BLaER1 treated with 17β-estradiol and CSF1 and Interleukin-3, amounts not matched to agents 10 nM and 100 nM (cell line): ENCODE results near the gene KRTAP12-3.
"Not testable (repeated sequence)": the region's sequence is repeated elsewhere in the genome, so short reads cannot be mapped to it uniquely, and the experiment has no call there.

Experiments
- H3K27ac ChIP-seq, 11 experiments: shearing (Covaris generic); formaldehyde crosslinking; 2 replicates each; pipeline ENCODE4 v1.8.1; 2022
- H3K27me3 ChIP-seq, 11 experiments: shearing (Covaris generic); formaldehyde crosslinking; 2 replicates each; pipeline ENCODE4 v1.8.1; 2022
- H3K36me3 ChIP-seq, 11 experiments: shearing (Covaris generic); formaldehyde crosslinking; 2 replicates each; pipeline ENCODE4 v1.8.1; 2022
- H3K4me1 ChIP-seq, 10 experiments: shearing (Covaris generic); formaldehyde crosslinking; 2 replicates each; pipeline ENCODE4 v1.8.1; 2022
- H3K4me2 ChIP-seq, 11 experiments: shearing (Covaris generic); formaldehyde crosslinking; 2 replicates each; pipeline ENCODE4 v1.8.1; 2022
- H3K4me3 ChIP-seq, 10 experiments: shearing (Covaris generic); formaldehyde crosslinking; 2 replicates each; pipeline ENCODE4 v1.8.1; 2022
- H3K9ac ChIP-seq, 11 experiments: shearing (Covaris generic); formaldehyde crosslinking; 2 replicates each; pipeline ENCODE4 v1.8.1; 2022
- H3K9me3 ChIP-seq, 11 experiments: shearing (Covaris generic); formaldehyde crosslinking; replicated peaks in 1 of 11; 2 replicates each; pipeline ENCODE4 v1.8.1; 2022
- H4K20me1 ChIP-seq, 11 experiments: shearing (Covaris generic); formaldehyde crosslinking; 2 replicates each; pipeline ENCODE4 v1.8.1; 2022
- Cebpa-rat ChIP-seq, 11 experiments: shearing (Covaris generic); IDR thresholded peaks; 2 replicates each; pipeline ENCODE4 v1.8.1; 2022

Gene KRTAP12-3

DNA sequence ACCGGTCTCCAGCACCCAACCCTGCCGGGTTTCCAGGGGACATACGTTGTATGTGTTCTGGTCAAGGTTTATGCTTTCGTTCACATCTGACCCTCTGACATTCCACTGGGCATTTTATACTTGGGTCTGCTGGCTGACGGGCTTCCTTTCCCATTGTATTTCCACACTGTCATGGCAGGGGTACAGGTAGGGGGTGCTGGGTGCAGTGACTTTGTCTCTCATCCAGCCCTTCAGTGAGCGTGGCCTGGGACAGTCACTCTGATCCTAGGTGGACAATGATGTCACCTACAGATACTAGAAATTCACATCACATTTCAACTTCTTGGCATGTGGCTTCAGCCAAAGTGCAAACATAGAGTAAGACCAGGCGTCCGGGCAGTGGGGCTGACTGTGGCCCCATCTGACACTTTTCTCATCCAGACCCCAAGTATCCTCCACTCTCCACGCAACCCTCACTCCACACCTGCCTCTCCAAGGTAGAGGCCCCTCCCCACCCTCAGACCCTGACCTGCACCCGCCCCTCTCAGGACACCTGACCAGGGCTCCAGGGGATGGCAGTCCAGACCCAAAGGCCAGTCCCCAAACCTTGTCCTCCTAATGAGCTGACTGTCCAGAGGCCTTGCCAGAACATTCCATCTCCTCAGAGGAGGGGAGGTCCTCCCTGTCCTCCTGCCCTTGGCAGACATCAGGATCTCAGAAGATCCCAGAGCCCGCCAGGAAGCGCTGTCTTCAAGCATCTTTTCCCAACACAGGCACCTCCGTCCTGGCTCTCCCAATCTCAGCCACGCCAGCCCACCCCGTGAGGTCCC lies 21.3 kb upstream of the KRTAP12-3 start:
- no peaks in the 10 kb centered on the region for H4K20me1 ChIP-seq
- H3K9ac ChIP-seq: no peak overlapping the region
- no peak overlapping the region for H3K4me3 ChIP-seq
- H3K27me3 ChIP-seq: no peaks in the 10 kb centered on the region
- H3K27ac ChIP-seq: no peak overlapping the region
- no peaks in the 10 kb centered on the region for H3K36me3 ChIP-seq
- no peak for TF ChIP-seq Cebpa-rat (IDR thresholded peaks at IDR 0.05)
- H3K4me2 ChIP-seq: no peak overlapping the region
- H3K9me3 ChIP-seq: peaks cover 29 to 38% (median 32%) of the 10 kb centered on the region in 11 experiments
- H3K4me1 ChIP-seq: no peaks in the 10 kb centered on the region

DNA sequence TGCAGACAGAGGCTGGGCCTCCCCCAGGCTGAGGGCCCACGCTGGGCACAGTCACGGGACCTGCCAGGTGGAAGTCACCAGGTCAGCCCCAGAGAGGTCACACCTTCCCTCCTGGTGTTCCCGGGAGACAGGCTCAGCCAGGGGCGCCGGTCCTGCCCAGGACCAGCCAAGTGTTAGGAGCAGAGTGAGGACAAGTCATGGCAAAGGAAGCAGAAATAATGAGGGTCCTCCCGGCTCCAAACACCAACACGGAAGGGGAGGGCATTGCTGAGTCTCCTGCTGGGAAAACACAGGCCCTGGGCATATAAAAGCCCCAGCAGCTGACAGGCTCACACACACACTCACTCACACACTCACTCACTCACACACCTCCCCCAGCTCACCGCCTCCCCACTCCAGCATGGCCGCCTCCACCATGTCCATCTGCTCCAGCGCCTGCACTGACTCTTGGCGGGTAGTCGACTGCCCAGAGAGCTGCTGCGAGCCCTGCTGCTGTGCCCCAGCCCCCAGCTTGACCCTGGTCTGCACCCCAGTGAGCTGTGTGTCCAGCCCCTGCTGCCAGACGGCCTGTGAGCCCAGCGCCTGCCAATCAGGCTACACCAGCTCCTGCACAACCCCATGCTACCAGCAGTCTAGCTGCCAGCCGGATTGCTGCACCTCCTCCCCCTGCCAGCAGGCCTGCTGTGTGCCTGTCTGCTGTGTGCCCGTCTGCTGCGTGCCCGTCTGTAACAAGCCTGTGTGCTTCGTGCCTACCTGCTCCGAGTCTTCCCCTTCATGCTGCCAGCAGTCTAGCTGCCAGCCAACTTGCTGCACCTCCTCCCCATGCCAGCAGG lies 20.5 kb upstream of the KRTAP12-3 start, which contains the start of gene KRTAP10-10:
KRTAP10-10 (plus strand) TSS at position 339 of the 833 bp plus-strand sequence; CDS start at position 401, 62 bp downstream.
- no peak for TF ChIP-seq Cebpa-rat (IDR thresholded peaks at IDR 0.05)
- no peak within 1 kb of the TSS for H3K4me3 ChIP-seq
- no peak within 1 kb of the TSS for H3K9ac ChIP-seq
- H3K27ac ChIP-seq: no peak within 1 kb of the TSS
- no peaks in the 10 kb centered on the region for H3K27me3 ChIP-seq
- H4K20me1 ChIP-seq: no peaks in the 10 kb centered on the region
- H3K36me3 ChIP-seq: no peaks in the 10 kb centered on the region
- peaks cover 29 to 38% (median 31%) of the 10 kb centered on the region in 11 experiments for H3K9me3 ChIP-seq
- H3K4me1 ChIP-seq: no peaks in the 10 kb centered on the region
- no peak within 1 kb of the TSS for H3K4me2 ChIP-seq

DNA sequence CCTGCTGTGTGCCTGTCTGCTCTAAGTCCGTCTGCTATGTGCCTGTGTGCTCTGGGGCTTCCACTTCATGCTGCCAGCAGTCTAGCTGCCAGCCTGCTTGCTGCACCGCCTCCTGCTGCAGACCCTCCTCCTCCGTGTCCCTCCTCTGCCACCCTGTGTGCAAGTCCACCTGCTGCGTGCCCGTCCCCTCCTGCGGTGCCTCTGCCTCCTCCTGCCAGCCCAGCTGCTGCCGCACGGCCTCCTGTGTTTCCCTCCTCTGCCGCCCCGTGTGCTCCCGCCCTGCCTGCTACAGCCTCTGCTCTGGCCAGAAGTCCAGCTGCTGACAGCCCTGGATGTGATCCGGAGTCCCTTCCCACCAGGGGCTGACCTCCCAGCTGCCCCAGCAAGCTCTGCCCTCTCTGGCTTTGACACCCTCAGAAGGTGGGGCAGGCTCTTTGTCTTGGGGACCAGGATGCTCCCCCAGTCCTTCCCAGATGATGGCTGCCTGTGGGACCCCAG lies 19.8 kb upstream of the KRTAP12-3 start:
- H3K27me3 ChIP-seq, H3K4me2 ChIP-seq, H4K20me1 ChIP-seq, H3K27ac ChIP-seq, H3K4me3 ChIP-seq, H3K4me1 ChIP-seq, H3K9ac ChIP-seq, H3K36me3 ChIP-seq: not testable (repeated sequence)
- peaks cover 31 to 40% (median 32%) of the 10 kb centered on the region in 11 experiments for H3K9me3 ChIP-seq

DNA sequence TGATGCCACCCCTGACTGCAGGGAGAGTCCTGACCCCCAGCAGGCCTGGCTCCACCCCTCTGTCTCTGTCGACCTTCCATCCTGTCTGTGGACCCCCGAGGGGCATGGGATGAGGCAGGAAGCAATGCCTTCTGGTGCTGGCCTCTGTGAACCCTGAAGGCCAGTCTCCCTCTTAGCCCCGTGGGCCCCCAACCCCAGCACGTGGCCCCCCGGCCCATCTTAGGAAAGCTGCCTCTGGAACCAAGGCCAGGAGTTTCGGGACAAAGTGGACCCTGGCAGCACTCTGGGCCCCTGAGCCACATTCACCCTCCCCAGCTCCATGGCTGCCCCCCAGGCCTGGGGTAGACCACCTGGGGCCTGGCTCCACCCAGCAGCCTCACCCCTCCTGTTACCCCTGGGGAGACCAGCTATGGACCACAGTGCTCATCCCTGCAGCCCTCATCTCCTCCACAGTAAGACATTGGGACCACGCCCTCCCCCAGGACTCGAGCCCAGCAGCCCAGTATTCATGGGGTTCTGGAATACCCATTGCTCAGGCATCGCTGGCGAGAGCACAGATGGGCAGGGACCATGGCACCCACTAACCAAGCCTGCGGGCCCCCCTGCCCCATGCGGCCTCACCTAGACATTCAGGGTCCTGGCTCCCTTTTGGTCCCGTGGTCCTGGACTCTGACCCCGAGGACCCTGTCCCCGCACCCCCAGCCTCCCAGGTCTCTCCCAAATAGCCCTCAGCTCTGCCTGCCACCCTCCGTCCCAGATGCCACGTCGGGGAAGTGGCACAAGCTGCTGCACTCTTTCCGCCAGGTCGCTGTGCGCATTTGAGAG lies 19.0 kb upstream of the KRTAP12-3 start:
- not testable (repeated sequence) for H3K36me3 ChIP-seq, H3K27me3 ChIP-seq, H3K27ac ChIP-seq, H3K9ac ChIP-seq, H3K4me2 ChIP-seq, H4K20me1 ChIP-seq, H3K4me1 ChIP-seq, H3K4me3 ChIP-seq
- peaks cover 39 to 48% (median 40%) of the 10 kb centered on the region in 11 experiments for H3K9me3 ChIP-seq

DNA sequence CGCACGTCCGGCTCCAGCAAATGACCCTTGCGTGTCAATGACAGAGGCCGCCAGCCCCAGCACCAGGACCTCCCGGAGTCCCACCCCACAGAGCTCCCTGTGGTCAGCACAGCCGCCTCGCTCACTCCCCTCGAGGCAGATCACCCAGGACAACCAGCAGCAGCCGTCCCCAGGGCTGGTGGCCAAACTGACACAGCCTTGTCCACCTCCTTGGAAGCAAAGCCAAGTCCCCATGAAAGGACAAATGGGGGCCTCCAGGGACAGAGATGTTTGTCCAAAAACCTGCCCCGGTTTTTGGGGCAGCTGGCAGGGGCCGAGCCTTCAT lies 18.4 kb upstream of the KRTAP12-3 start:
- Histone ChIP-seq H3K9me3 (peaks cover 45 to 50% (median 46%) of the 10 kb centered on the region in 11 experiments), H3K27ac (no peak overlapping the region), H3K4me2 (no peak overlapping the region), H4K20me1 (no peaks in the 10 kb centered on the region), H3K9ac (no peak overlapping the region), H3K4me1 (no peaks in the 10 kb centered on the region), H3K27me3 (no peaks in the 10 kb centered on the region), H3K4me3 (no peak overlapping the region), H3K36me3 (no peaks in the 10 kb centered on the region)
- no peak for TF ChIP-seq Cebpa-rat (IDR thresholded peaks at IDR 0.05)

DNA sequence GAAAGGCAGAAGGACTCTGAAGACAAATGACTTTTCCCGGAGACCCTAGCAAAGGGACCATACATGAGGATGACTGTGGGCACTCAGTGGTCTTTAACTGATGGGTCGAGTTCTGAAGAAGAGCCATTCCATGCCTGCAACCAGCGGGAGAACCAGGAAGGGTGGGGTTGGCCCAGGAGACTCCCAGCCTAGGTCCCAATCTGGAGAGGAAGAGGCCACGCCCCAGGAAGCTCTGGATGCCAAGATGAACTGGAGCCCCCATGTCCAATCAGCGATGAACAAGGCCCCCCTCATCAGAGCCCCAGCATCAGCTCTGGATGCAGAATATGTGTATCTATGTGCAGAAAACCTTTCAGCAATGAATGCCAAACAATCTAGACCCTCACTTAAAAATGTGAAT lies 17.0 kb upstream of the KRTAP12-3 start:
- Histone ChIP-seq H3K9me3 (peaks cover 59 to 65% (median 60%) of the 10 kb centered on the region in 11 experiments), H3K9ac (no peak overlapping the region), H4K20me1 (no peaks in the 10 kb centered on the region), H3K4me2 (no peak overlapping the region), H3K27me3 (no peaks in the 10 kb centered on the region), H3K27ac (no peak overlapping the region), H3K4me3 (no peak overlapping the region), H3K4me1 (no peaks in the 10 kb centered on the region), H3K36me3 (no peaks in the 10 kb centered on the region)
- TF ChIP-seq Cebpa-rat (IDR thresholded peaks at IDR 0.05): no peak

DNA sequence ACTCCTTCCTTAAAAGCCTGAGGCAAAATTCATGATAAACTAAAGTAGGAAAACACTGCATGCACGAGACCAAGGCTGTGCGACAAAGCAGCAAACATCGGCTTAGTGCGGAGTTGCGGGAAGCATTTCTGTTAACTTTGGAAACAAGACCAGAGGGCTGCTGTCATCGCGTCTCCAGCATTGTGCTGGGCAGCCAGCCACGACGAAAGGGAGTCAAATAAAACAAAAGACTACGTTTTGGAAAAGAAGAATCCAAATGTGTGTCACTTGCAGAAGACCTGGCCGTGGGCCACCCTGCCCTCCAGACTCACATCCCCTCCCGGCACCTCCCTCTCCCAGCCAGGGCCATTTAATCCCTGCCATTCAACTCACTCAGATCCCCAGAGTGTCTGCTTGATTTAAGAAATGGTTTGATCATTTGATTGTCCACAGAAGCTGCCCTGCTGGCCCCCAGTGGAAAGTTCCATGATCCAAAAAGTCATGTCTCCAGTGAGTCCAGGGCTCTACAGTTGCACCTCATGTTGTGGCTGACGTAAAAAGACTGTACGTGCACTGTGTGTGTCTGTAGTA lies 13.9 kb upstream of the KRTAP12-3 start:
- H3K9me3 ChIP-seq: peaks cover 59 to 66% (median 61%) of the 10 kb centered on the region in 11 experiments
- TF ChIP-seq Cebpa-rat (IDR thresholded peaks at IDR 0.05): no peak

DNA sequence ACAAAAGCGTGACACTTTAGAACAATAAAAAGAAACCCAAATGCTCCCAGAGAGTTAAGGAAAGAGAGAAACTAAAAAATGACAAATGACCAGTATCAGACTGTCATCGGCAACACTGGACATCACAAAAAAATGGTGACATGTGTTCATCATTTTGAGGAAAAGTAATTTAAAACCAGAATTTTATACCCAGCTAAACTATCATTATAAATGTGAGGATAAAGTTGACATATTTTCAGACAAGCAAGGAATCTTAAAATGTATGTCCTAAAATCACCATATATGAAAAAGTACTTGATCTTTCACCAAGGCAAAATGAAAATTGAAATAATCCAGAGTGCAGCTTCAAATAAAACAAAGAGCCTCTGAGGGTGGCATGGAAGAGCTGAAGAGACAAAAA lies 12.9 kb upstream of the KRTAP12-3 start:
- peaks cover 58 to 67% (median 61%) of the 10 kb centered on the region in 11 experiments for H3K9me3 ChIP-seq
- peaks cover 0 to 28% (median 22%) of the 10 kb centered on the region in 10 experiments; a peak in 17 of 20 replicates for H3K4me1 ChIP-seq
- no peaks in the 10 kb centered on the region for H3K27me3 ChIP-seq
- peak overlapping the region in 1 of 10 experiments; percentile 7; a peak in 1 of 20 replicates for H3K4me3 ChIP-seq
- H3K36me3 ChIP-seq: no peaks in the 10 kb centered on the region
- H3K9ac ChIP-seq: no peak overlapping the region
- H3K27ac ChIP-seq: no peak overlapping the region
- no peaks in the 10 kb centered on the region for H4K20me1 ChIP-seq
- H3K4me2 ChIP-seq: no peak overlapping the region
- TF ChIP-seq Cebpa-rat (IDR thresholded peaks at IDR 0.05): no peak

More for the DNA sequence above, 13.9 kb upstream of the KRTAP12-3 start:
- Histone ChIP-seq H3K36me3 (no peaks in the 10 kb centered on the region), H3K4me3 (0 out of 20 replicates have a peak overlapping the region, but pooled peaks of 1 of the 10 experiments have one; percentile 11), H3K27ac (no peak overlapping the region), H3K4me2 (no peak overlapping the region), H3K4me1 (peaks cover 0 to 20% (median 13%) of the 10 kb centered on the region in 10 experiments; a peak in 17 of 20 replicates), H3K27me3 (no peaks in the 10 kb centered on the region), H3K9ac (no peak overlapping the region), H4K20me1 (no peaks in the 10 kb centered on the region)

DNA sequence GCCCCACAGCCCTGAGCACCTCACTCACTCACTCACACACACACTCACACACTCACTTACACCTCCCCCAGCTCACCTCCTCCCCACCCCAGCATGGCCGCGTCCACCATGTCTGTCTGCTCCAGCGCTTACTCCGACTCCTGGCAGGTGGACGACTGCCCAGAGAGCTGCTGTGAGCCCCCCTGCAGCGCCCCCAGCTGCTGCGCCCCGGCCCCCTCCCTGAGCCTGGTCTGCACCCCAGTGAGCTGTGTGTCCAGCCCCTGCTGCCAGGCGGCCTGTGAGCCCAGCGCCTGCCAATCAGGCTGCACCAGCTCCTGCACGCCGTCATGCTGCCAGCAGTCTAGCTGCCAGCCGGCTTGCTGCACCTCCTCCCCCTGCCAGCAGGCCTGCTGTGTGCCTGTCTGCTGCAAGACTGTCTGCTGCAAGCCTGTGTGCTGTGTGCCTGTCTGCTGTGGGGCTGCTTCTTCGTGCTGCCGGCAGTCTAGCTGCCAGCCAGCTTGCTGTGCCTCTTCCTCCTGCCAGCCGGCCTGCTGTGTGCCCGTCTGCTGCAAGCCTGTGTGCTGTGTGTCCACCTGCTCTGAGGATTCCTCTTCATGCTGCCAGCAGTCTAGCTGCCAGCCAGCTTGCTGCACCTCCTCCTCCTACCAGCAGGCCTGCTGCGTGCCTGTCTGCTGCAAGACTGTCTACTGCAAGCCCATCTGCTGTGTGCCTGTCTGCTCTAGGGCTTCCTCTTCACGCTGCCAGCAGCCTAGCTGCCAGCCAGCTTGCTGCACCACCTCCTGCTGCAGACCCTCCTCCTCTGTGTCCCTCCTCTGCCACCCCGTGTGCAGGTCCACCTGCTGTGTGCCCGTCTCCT lies 11.1 kb upstream of the KRTAP12-3 start, which contains the start of gene KRTAP10-11:
KRTAP10-11 (plus strand) TSS at position 49 of the 856 bp plus-strand sequence; CDS start at position 94, 45 bp downstream.
- not testable (repeated sequence) for H3K27ac ChIP-seq, H3K36me3 ChIP-seq, H3K9ac ChIP-seq, H3K27me3 ChIP-seq, H4K20me1 ChIP-seq
- Histone ChIP-seq H3K4me3 (peak within 1 kb of the TSS in 1 of 10 experiments; percentile 7; a peak in 1 of 20 replicates), H3K9me3 (peaks cover 44 to 66% (median 55%) of the 10 kb centered on the region in 11 experiments), H3K4me2 (peak within 1 kb of the TSS in 6 of 11 experiments; percentile 0 to 43 (median 19); a peak in 3 of 22 replicates), H3K4me1 (peaks cover 0 to 42% (median 31%) of the 10 kb centered on the region in 10 experiments; a peak in 17 of 20 replicates)
